ENCODE results near the gene CYTH1.

Gene CYTH1

DNA sequence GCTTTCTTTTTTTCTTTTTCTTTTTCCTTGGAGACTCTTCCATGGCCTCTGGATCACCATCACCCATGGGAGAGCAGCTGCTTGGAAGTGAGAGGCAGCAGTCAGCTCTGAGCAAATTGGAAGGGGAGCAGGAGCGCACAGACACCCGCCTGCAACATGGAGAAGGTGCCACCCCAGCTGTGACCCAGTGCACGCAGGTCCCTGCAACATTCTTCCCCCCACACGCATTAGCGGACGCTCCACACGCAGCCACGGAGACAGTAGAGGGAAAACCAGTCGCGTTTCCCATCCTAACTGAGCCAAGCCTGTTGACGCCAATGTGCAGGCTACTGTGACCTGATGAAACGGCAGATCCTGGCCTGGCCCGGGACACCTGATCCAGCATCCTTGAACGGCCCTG, 20.4 kb upstream of the CYTH1 start (continued):
- no peak for TF ChIP-seq ZNF707 (tag by site-specific recombination; IDR thresholded peaks at IDR 0.05)
- TF ChIP-seq, protein P1, sequence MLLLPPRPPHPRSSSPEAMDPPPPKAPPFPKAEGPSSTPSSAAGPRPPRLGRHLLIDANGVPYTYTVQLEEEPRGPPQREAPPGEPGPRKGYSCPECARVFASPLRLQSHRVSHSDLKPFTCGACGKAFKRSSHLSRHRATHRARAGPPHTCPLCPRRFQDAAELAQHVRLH (tag by site-specific recombination; IDR thresholded peaks at IDR 0.05), result no peak

DNA sequence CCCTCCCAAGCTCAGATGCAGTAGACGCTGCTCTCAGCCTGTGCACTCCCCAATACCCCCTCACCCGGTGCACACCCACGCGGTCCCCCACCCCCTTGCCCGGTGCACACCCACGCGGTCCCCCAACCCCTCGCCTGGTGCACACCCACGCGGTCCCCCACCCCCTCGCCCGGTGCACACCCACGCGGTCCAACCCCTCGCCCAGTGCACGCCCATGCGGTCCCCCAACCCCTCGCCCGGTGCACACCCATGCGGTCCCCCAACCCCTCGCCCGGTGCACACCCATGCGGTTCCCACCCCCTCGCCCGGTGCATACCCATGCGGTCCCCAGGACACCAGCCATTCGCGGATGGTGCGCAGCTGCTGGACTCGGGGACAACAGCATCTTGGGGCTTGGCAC, 19.9 kb upstream of the CYTH1 start:
- Histone ChIP-seq H3K36me3 (ENCODE audit: control insufficient read depth in 2 of 2, insufficient read depth in 1 of 2, low read length in 2 of 2) (peaks cover 46 to 88% of the 10 kb centered on the region in 2 experiments), H3K4me3 (ENCODE audit: low read depth, low read length) (no peak overlapping the region), H3K4me1 (ENCODE audit: control insufficient read depth, insufficient read depth, low read length) (no peaks in the 10 kb centered on the region), H3K9me3 (ENCODE audit: control insufficient read depth, insufficient read depth, low read depth, low read length) (no peaks in the 10 kb centered on the region), H3K27ac (ENCODE audit: extremely low read depth, low read depth, low read length) (no peak overlapping the region)
- ChIA-PET CTCF (interaction anchor here (0.6 kb wide), 1 partner anchor 1600 kb away, joined by 3 read pairs; no protein-coding TSS in a partner anchor), POLR2A (no interaction called here)
- no peak for TF ChIP-seq ZNF169 (tag by site-specific recombination; IDR thresholded peaks at IDR 0.05)
- TF ChIP-seq ZNF623 (tag by site-specific recombination; IDR thresholded peaks at IDR 0.05), result no peak
- TF ChIP-seq MZF1 (tag by site-specific recombination; IDR thresholded peaks at IDR 0.05; ENCODE audit: borderline replicate concordance), result no peak
- TF ChIP-seq ZBTB1 (tag by site-specific recombination; IDR thresholded peaks at IDR 0.05), result no peak

DNA sequence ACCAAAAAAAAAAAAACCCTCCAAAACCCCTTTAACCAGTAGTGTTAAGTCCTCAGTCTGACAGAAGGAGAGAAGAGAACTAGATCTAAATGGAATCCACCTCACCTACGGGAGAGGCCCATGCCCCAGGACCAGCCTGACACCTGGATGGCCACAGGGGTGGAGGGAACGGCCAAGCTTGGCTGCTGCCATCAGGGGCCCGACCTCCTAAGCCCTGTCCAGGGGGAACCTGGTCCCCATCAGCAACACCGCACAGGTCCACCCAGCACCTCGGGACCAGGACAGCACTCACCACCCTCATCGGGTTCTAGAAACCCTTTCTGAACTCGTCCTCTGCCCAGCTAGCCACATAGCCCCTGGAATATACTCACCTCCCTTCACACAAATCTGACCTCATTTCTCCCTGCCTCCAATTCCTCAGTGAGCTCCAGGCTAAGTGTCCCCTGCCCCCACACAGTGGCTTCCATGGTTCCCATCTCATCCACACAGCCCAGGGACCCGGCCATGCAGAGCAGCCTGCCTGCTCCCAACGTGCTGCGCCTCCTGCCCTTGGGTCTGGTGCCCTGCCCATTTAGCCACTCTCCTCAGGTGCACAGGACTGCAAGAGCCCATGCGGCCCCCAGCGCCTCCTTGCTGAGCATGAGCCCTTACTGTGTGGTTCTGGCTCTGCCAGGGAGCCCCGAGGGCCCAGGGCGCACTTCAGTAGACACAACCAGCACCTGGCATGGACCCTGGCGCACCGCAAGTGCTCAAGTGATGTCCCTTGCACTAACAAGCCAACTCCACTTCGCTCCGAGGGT, 18.3 kb upstream of the CYTH1 start:
- no peak for TF ChIP-seq ZNF202 (tag by site-specific recombination; IDR thresholded peaks at IDR 0.05; ENCODE audit: borderline replicate concordance)
- no peak for TF ChIP-seq EGR2 (tag by site-specific recombination; IDR thresholded peaks at IDR 0.05; ENCODE audit: low read depth)
- CTCF ChIA-PET, result interaction anchor here (0.6 to 1.4 kb wide), 3 partner anchors 13 to 174 kb away, joined by 3 to 6 read pairs (median 4); no protein-coding TSS in a partner anchor
- POLR2A ChIA-PET, result no interaction called here

DNA sequence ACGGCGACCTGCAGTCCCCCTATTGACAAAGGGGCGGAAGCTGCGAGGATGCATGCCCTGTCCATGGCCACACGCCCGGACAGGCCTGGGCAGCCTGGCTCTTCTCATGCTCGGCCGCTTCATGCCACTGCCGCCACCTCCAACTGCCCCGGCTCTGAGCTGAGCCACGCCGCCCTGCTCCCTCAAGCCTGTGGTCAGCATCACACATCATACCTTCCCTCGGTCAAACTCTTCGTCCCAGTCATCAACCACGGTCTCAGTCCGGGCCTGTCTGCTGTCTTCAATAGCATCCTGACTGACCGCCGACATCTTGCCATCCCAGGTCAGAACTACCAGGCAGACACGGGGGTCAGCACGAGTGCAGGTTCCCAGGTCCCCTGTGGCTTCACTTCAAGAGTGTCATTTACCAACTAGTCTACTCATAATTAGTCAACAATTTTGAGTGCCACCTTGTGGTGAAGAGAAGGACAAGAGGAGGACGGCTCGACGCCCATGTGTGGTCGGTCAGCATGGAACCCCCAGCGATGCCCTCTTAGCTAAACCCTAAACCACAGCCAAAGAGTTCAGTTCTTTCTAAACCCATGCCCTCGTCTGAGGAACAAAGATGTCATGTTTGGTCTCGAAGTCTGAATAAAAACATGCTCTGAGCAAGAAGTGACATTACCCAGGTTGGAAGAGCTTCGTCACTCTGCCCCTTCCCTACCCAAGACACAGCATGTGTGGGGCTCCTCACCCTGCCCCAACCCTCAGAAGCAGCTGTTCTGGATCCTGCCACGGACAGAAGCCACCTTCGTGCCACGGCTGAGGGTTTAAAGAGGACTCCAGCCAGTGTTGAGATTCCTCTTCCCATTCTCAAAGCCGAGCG, 16.9 kb upstream of the CYTH1 start:
- peak; percentile 62 for TF ChIP-seq GLIS2 (tag by site-specific recombination; IDR thresholded peaks at IDR 0.05)
- TF ChIP-seq, protein P2, sequence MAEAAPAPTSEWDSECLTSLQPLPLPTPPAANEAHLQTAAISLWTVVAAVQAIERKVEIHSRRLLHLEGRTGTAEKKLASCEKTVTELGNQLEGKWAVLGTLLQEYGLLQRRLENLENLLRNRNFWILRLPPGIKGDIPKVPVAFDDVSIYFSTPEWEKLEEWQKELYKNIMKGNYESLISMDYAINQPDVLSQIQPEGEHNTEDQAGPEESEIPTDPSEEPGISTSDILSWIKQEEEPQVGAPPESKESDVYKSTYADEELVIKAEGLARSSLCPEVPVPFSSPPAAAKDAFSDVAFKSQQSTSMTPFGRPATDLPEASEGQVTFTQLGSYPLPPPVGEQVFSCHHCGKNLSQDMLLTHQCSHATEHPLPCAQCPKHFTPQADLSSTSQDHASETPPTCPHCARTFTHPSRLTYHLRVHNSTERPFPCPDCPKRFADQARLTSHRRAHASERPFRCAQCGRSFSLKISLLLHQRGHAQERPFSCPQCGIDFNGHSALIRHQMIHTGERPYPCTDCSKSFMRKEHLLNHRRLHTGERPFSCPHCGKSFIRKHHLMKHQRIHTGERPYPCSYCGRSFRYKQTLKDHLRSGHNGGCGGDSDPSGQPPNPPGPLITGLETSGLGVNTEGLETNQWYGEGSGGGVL (tag by site-specific recombination; IDR thresholded peaks at IDR 0.05), result no peak
- 0 out of 2 replicates have a peak, but pooled peaks have one; percentile 13 for TF ChIP-seq ZNF600 (tag by site-specific recombination; IDR thresholded peaks at IDR 0.05)

More for the DNA sequence above, 18.3 kb upstream of the CYTH1 start:
- H3K36me3 ChIP-seq (ENCODE audit: control insufficient read depth in 2 of 2, insufficient read depth in 1 of 2, low read length in 2 of 2), result peaks cover 53 to 89% of the 10 kb centered on the region in 2 experiments
- no peaks in the 10 kb centered on the region for H3K4me1 ChIP-seq (ENCODE audit: control insufficient read depth, insufficient read depth, low read length)
- no peak overlapping the region for H3K4me3 ChIP-seq (ENCODE audit: low read depth, low read length)
- H3K9me3 ChIP-seq (ENCODE audit: control insufficient read depth, insufficient read depth, low read depth, low read length), result no peaks in the 10 kb centered on the region
- no peak overlapping the region for H3K27ac ChIP-seq (ENCODE audit: extremely low read depth, low read depth, low read length)

More for the DNA sequence above, 16.9 kb upstream of the CYTH1 start:
- ChIA-PET CTCF (interaction anchor here (0.6 to 1.6 kb wide), 9 partner anchors 8 to 324 kb away, joined by 3 to 6 read pairs (median 4); no protein-coding TSS in a partner anchor), POLR2A (no interaction called here)
- H3K27ac ChIP-seq (ENCODE audit: extremely low read depth, low read depth, low read length), result no peak overlapping the region
- H3K9me3 ChIP-seq (ENCODE audit: control insufficient read depth, insufficient read depth, low read depth, low read length), result no peaks in the 10 kb centered on the region
- H3K36me3 ChIP-seq (ENCODE audit: control insufficient read depth in 2 of 2, insufficient read depth in 1 of 2, low read length in 2 of 2), result peaks cover 41 to 92% of the 10 kb centered on the region in 2 experiments
- H3K4me3 ChIP-seq (ENCODE audit: low read depth, low read length), result no peak overlapping the region
- H3K4me1 ChIP-seq (ENCODE audit: control insufficient read depth, insufficient read depth, low read length), result no peaks in the 10 kb centered on the region

Measured in HEK293 (cell line).